Hepatocyte (in vitro differentiated cells): ENCODE measurements around the gene CITED4. TPM values are rescaled to one million over a fixed set of nuclear protein-coding genes. Genes with fewer than 3 reads are reported as not detected.

Experiments used
- DNase-seq: peaks from one replicate; pipeline ENCODE4 v3.0.0-alpha.2; 2016; ENCODE audit warnings: low spot score
- H2AFZ ChIP-seq: fragments of 200-600 bp; sonication (generic); 2 replicates; pipeline ENCODE4 v1.6.0; 2016; ENCODE audit warnings: antibody characterized with exemption, mild to moderate bottlenecking
- H3K27ac ChIP-seq: fragments of 200-600 bp; sonication (generic); 2 replicates; pipeline ENCODE4 v1.5.1; 2016; ENCODE audit warnings: mild to moderate bottlenecking
- H3K27me3 ChIP-seq: fragments of 200-600 bp; sonication (generic); 2 replicates; pipeline ENCODE4 v1.6.1; 2016
- H3K36me3 ChIP-seq: fragments of 200-600 bp; sonication (generic); replicated peaks from 2 replicates; pipeline ENCODE4 v1.5.1; 2016; ENCODE audit warnings: low read depth; ENCODE audit not compliant: insufficient read depth
- H3K4me1 ChIP-seq: fragments of 200-600 bp; sonication (generic); 2 replicates; pipeline ENCODE4 v1.5.1; 2016; ENCODE audit warnings: mild to moderate bottlenecking, moderate library complexity; ENCODE audit not compliant: insufficient read depth
- H3K4me2 ChIP-seq: fragments of 200-600 bp; sonication (generic); 2 replicates; pipeline ENCODE4 v1.6.0; 2016
- H3K4me3 ChIP-seq: fragments of 200-600 bp; sonication (generic); 2 replicates; pipeline ENCODE4 v1.5.1; 2016; ENCODE audit warnings: mild to moderate bottlenecking
- H3K79me2 ChIP-seq: fragments of 200-600 bp; sonication (generic); 2 replicates; pipeline ENCODE4 v1.6.0; 2017; ENCODE audit warnings: mild to moderate bottlenecking
- H3K9me2 ChIP-seq: fragments of 200-600 bp; sonication (generic); replicated peaks from 2 replicates; pipeline ENCODE4 v1.6.0; 2017; ENCODE audit warnings: mild to moderate bottlenecking; ENCODE audit not compliant: insufficient read depth
- H3K9me3 ChIP-seq: fragments of 200-600 bp; sonication (generic); 2 replicates; pipeline ENCODE4 v1.5.1; 2016; ENCODE audit warnings: low read depth, mild to moderate bottlenecking
- H4K20me1 ChIP-seq: fragments of 200-600 bp; sonication (generic); 2 replicates; pipeline ENCODE4 v1.6.0; 2016; ENCODE audit warnings: mild to moderate bottlenecking; ENCODE audit not compliant: insufficient read depth, poor library complexity, severe bottlenecking
- CTCF ChIP-seq: fragments of 200-600 bp; sonication (generic); IDR thresholded peaks from 2 replicates; pipeline ENCODE4 v1.5.1; 2016; ENCODE audit warnings: antibody characterized with exemption, mild to moderate bottlenecking; ENCODE audit not compliant: poor library complexity
- EZH2 ChIP-seq: fragments of 200-600 bp; sonication (generic); IDR thresholded peaks from 2 replicates; pipeline ENCODE4 v1.6.1; 2016; ENCODE audit warnings: antibody characterized with exemption, mild to moderate bottlenecking, borderline replicate concordance
- EZH2phosphoT487 ChIP-seq: fragments of 200-600 bp; sonication (generic); IDR thresholded peaks from one replicate; pipeline ENCODE4 v1.6.1; 2018; ENCODE audit warnings: antibody characterized with exemption, mild to moderate bottlenecking, low read depth, moderate library complexity; ENCODE audit not compliant: unreplicated experiment, severe bottlenecking
- WGBS: methylation state at CpG from one replicate; pipeline ENCODE4 v1.1.6; 2016; ENCODE audit warnings: low lambda C conversion rate; ENCODE audit errors: missing lambda C conversion rate; 5-methylcytosine and 5-hydroxymethylcytosine counted together
- polyA plus RNA-seq: library from polyadenylated mRNA; unstranded; fragments of >200 nt; fragmentation: Nextera tagmentation; extraction: Ambion mirVana; gene quantifications from 2 replicates; pipeline ENCODE4 v1.2.1, GENCODE V29; 2016
- total RNA-seq: library from RNA; depleted of rRNA; stranded (reverse); fragments of >200 nt; gene quantifications from 2 replicates; pipeline ENCODE4 v1.2.3, GENCODE V29; 2014

The CITED4 gene
- total and polyA plus RNA-seq, 2 experiments from 2014 or later, result 6.8 to 29.0 TPM

GRCh38 chr1:40899230-40899870 is 37.2 kb upstream of the CITED4 start:
- Histone ChIP-seq H3K36me3 (no peaks in the 10 kb centered on the region), H3K27me3 (no peaks in the 10 kb centered on the region), H3K4me2 (no peak overlapping the region), H3K4me1 (peaks cover 3% of the 10 kb centered on the region), H3K79me2 (no peaks in the 10 kb centered on the region), H3K9me2 (no peaks in the 10 kb centered on the region), H3K9me3 (no peaks in the 10 kb centered on the region), H3K27ac (peak overlapping the region; percentile 20), H4K20me1 (no peaks in the 10 kb centered on the region), H2AFZ (no peak overlapping the region), H3K4me3 (no peak overlapping the region)
- WGBS, result 80% methylated on average over 2 of the region's 2 CpGs
- DNase-seq, result no peak
- TF ChIP-seq EZH2 (no peak), CTCF (no peak), EZH2phosphoT487 (no peak)

- no peak overlapping the region for H3K4me3 ChIP-seq
- H4K20me1 ChIP-seq, result no peaks in the 10 kb centered on the region
- H3K9me2 ChIP-seq, result no peaks in the 10 kb centered on the region
- no peak overlapping the region for H2AFZ ChIP-seq
- peaks cover 3% of the 10 kb centered on the region for H3K4me1 ChIP-seq
- TF ChIP-seq CTCF (no peak), EZH2 (no peak), EZH2phosphoT487 (no peak)
- no peaks in the 10 kb centered on the region for H3K9me3 ChIP-seq
- no peaks in the 10 kb centered on the region for H3K36me3 ChIP-seq
- no peak overlapping the region for H3K27ac ChIP-seq
- no peak overlapping the region for H3K4me2 ChIP-seq
- H3K27me3 ChIP-seq, result no peaks in the 10 kb centered on the region
- H3K79me2 ChIP-seq, result no peaks in the 10 kb centered on the region
- WGBS, result 74% methylated on average over 4 of the region's 4 CpGs
- DNase-seq, result no peak
Observed at GRCh38 chr1:40898431-40898901, 36.3 kb upstream of the CITED4 start.

GRCh38 chr1:40897513-40897912 is 35.4 kb upstream of the CITED4 start:
- no peak overlapping the region for H3K27ac ChIP-seq
- no peaks in the 10 kb centered on the region for H3K9me3 ChIP-seq
- no peaks in the 10 kb centered on the region for H3K27me3 ChIP-seq
- TF ChIP-seq EZH2, result no peak
- TF ChIP-seq EZH2phosphoT487, result no peak
- no peak for TF ChIP-seq CTCF
- H3K4me3 ChIP-seq, result no peak overlapping the region
- no peaks in the 10 kb centered on the region for H3K79me2 ChIP-seq
- H2AFZ ChIP-seq, result no peak overlapping the region
- no peaks in the 10 kb centered on the region for H4K20me1 ChIP-seq
- no peaks in the 10 kb centered on the region for H3K9me2 ChIP-seq
- no peak overlapping the region for H3K4me2 ChIP-seq
- no peaks in the 10 kb centered on the region for H3K36me3 ChIP-seq
- no peak for DNase-seq
- peaks cover 3% of the 10 kb centered on the region for H3K4me1 ChIP-seq
- 73% methylated on average over 4 of the region's 4 CpGs for WGBS
